NCI-H526 (cell line): Measurements from ENCODE around the gene MAN1C1.

Experiments used
- DNase-seq, 2 experiments: peaks; one replicate each; lab custom pipeline; 2025; lab: John Stamatoyannopoulos, UW

MAN1C1 gene

GRCh38 chr1:25614501-25615171 is 2.0 kb upstream of the MAN1C1 start:
- peak in 1 of 2 experiments; percentile 15 for DNase-seq

- DNase-seq, result no peak
Measured at GRCh38 chr1:25615172-25615541, 1.4 kb upstream of the MAN1C1 start.

- peak; percentile 45 to 70 for DNase-seq
Measured at GRCh38 chr1:25615563-25616094, 962 bp upstream of the MAN1C1 start.

GRCh38 chr1:25616987-25617624 is 515 bp downstream of the MAN1C1 start:
- DNase-seq, result peak in 1 of 2 experiments; percentile 33

- no peak for DNase-seq
Measured at GRCh38 chr1:25617625-25618432, 1.2 kb downstream of the MAN1C1 start.

GRCh38 chr1:25618433-25618808 is 1.8 kb downstream of the MAN1C1 start:
- DNase-seq, result no peak

- peak in 1 of 2 experiments; percentile 77 for DNase-seq
Measured at GRCh38 chr1:25619101-25619890, 2.7 kb downstream of the MAN1C1 start.

- no peak for DNase-seq
Measured at GRCh38 chr1:25620211-25620610, 3.6 kb downstream of the MAN1C1 start.

- no peak for DNase-seq
Measured at GRCh38 chr1:25620701-25621350, 4.2 kb downstream of the MAN1C1 start.

- no peak for DNase-seq
Measured at GRCh38 chr1:25621876-25622275, 5.3 kb downstream of the MAN1C1 start.

- no peak for DNase-seq
Measured at GRCh38 chr1:25622531-25622930, 5.9 kb downstream of the MAN1C1 start.

- DNase-seq, result no peak
Measured at GRCh38 chr1:25623007-25623406, 6.4 kb downstream of the MAN1C1 start.

- DNase-seq, result no peak
Measured at GRCh38 chr1:25623731-25624130, 7.1 kb downstream of the MAN1C1 start.

GRCh38 chr1:25624156-25624555 is 7.6 kb downstream of the MAN1C1 start:
- no peak for DNase-seq

GRCh38 chr1:25624604-25625003 is 8.0 kb downstream of the MAN1C1 start:
- no peak for DNase-seq

- no peak for DNase-seq
Measured at GRCh38 chr1:25626018-25626417, 9.4 kb downstream of the MAN1C1 start.

- DNase-seq, result peak; percentile 85 to 92
Measured at GRCh38 chr1:25628741-25629421, 12.3 kb downstream of the MAN1C1 start.

GRCh38 chr1:25629836-25630235 is 13.2 kb downstream of the MAN1C1 start:
- no peak for DNase-seq

- no peak for DNase-seq
Measured at GRCh38 chr1:25631750-25632485, 15.3 kb downstream of the MAN1C1 start.

GRCh38 chr1:25634066-25634465 is 17.5 kb downstream of the MAN1C1 start:
- DNase-seq, result no peak
